Naive thymus-derived CD4-positive, alpha-beta T cell (primary cell): ENCODE data around the gene OSBPL3. TPM values are rescaled to one million over a fixed set of nuclear protein-coding genes. Genes with fewer than 3 reads are reported as not detected.

Experiments used
- ATAC-seq: fragments of 150-1000 bp; cut with Tn5 transposase; 2 replicates; pipeline ENCODE4 v1.10.0; 2021; ENCODE audit warnings: mild to moderate bottlenecking, moderate library complexity
- CTCF ChIA-PET: fragments of 350-600 bp; sonication (Branson Sonifier 250); formaldehyde crosslinking; loops from one replicate; lab custom pipeline; 2021; ENCODE audit warnings: antibody characterized with exemption; lab: Charles Lee
- POLR2A ChIA-PET: fragments of 350-600 bp; sonication (Branson Sonifier 250); formaldehyde crosslinking; loops from one replicate; lab custom pipeline; 2021; ENCODE audit warnings: antibody characterized with exemption, inconsistent platforms; lab: Charles Lee
- DNase-seq, 9 donors: peaks; one replicate each; pipeline versions ENCODE4 v3.0.0 to v3.0.0-alpha.2; 2020 to 2022; ENCODE audit warnings: mixed read lengths in 1 of 9
- H3K27ac ChIP-seq: one replicate; pipeline ENCODE4 v1.7.0; 2013; ENCODE audit warnings: mild to moderate bottlenecking, low read depth, low read length, moderate library complexity
- H3K27me3 ChIP-seq, 2 donors: one replicate each; pipeline ENCODE4 v1.7.0; 2013; ENCODE audit warnings: low read length in 2 of 2, mild to moderate bottlenecking in 2 of 2, moderate library complexity in 2 of 2; ENCODE audit not compliant: control insufficient read depth in 2 of 2, insufficient read depth in 2 of 2
- H3K36me3 ChIP-seq, 3 experiments: 1 replicate in 2 of 3; 2 replicates in 1 of 3; pipeline ENCODE4 v1.7.0; 2013; ENCODE audit warnings: low read length in 3 of 3, mild to moderate bottlenecking in 3 of 3, moderate library complexity in 1 of 3; ENCODE audit not compliant: insufficient read depth in 3 of 3, control insufficient read depth in 2 of 3
- H3K4me1 ChIP-seq, 2 donors: one replicate each; pipeline ENCODE4 v1.7.0; 2013; ENCODE audit warnings: low read length in 2 of 2, mild to moderate bottlenecking in 2 of 2, moderate library complexity in 1 of 2; ENCODE audit not compliant: control insufficient read depth in 2 of 2, insufficient read depth in 2 of 2
- H3K4me3 ChIP-seq: 2 replicates; pipeline ENCODE4 v1.7.0; 2013; ENCODE audit warnings: mild to moderate bottlenecking, low read length
- H3K9me3 ChIP-seq, 3 experiments: 1 replicate in 2 of 3; 2 replicates in 1 of 3; pipeline ENCODE4 v1.7.0; 2013; ENCODE audit warnings: low read length in 3 of 3; ENCODE audit not compliant: control insufficient read depth in 2 of 3
- H3K27ac Mint-ChIP-seq, 9 donors: one replicate each; pipeline ENCODE4 v1.8.0; 2020 to 2022; ENCODE audit warnings: mixed read lengths in 9 of 9, mild to moderate bottlenecking in 8 of 9, moderate library complexity in 5 of 9, inconsistent platforms in 2 of 9
- H3K27me3 Mint-ChIP-seq, 5 donors: one replicate each; pipeline ENCODE4 v1.8.0; 2021 to 2022; ENCODE audit warnings: mixed read lengths in 5 of 5, mild to moderate bottlenecking in 1 of 5
- H3K36me3 Mint-ChIP-seq, 5 donors: one replicate each; pipeline ENCODE4 v1.8.0; 2020 to 2022; ENCODE audit warnings: mixed read lengths in 5 of 5, mild to moderate bottlenecking in 3 of 5, inconsistent platforms in 1 of 5
- H3K4me1 Mint-ChIP-seq, 7 donors: one replicate each; pipeline ENCODE4 v1.8.0; 2020 to 2022; ENCODE audit warnings: mixed read lengths in 7 of 7, mild to moderate bottlenecking in 3 of 7, inconsistent platforms in 1 of 7
- H3K4me3 Mint-ChIP-seq, 10 donors: one replicate each; pipeline ENCODE4 v1.8.0; 2020 to 2022; ENCODE audit warnings: mild to moderate bottlenecking in 10 of 10, mixed read lengths in 10 of 10, moderate library complexity in 6 of 10, inconsistent platforms in 2 of 10
- H3K9me3 Mint-ChIP-seq, 11 donors: one replicate each; pipeline ENCODE4 v1.8.0; 2020 to 2022; ENCODE audit warnings: mixed read lengths in 11 of 11, mild to moderate bottlenecking in 4 of 11, inconsistent platforms in 1 of 11, moderate library complexity in 1 of 11
- intact Hi-C, 2 donors: fragments of 100-400 bp; cut with micrococcal nuclease; formaldehyde crosslinking; loops; one replicate each; pipeline ENCODE4 v1.15.1; 2023
- polyA plus RNA-seq, 2 donors: library from polyadenylated mRNA; unstranded; fragments of 300-500 nt; fragmentation: Illumina TruSeq; gene quantifications; one replicate each; pipeline ENCODE4 v1.2.3, GENCODE V29; 2021
- total RNA-seq, 6 experiments: library from RNA in 5 of 6; stranded (reverse) in 5 of 6; gene quantifications; 1 replicate in 5 of 6; 2 replicates in 1 of 6; pipeline ENCODE4 v1.2.3 and lab custom pipeline; 2021 to 2026

OSBPL3 gene
- total and polyA plus RNA-seq, 7 experiments from 2014 or later: 4.5 to 75.7 (median 19.2) TPM

- H3K36me3 Mint-ChIP-seq: peaks cover 0 to 17% (median 8%) of the 10 kb centered on the region in 5 donors
- Histone ChIP-seq H3K27ac (no peak overlapping the region), H3K4me3 (no peak overlapping the region), H3K27me3 (no peaks in the 10 kb centered on the region), H3K4me1 (peaks cover 5 to 59% of the 10 kb centered on the region in 2 donors), H3K36me3 (no peaks in the 10 kb centered on the region), H3K9me3 (no peaks in the 10 kb centered on the region)
- ATAC-seq (no peak), DNase-seq (no peak)
- no peaks in the 10 kb centered on the region for H3K27me3 Mint-ChIP-seq
- H3K4me1 Mint-ChIP-seq: peaks cover 11 to 59% (median 26%) of the 10 kb centered on the region in 7 donors
- intact Hi-C loops: no loop called here
- CTCF ChIA-PET: no interaction called here
- no peaks in the 10 kb centered on the region for H3K9me3 Mint-ChIP-seq
- POLR2A ChIA-PET: interaction anchor here (0.7 kb wide), 1 partner anchor 101 kb away, joined by 3 read pairs; no protein-coding TSS in a partner anchor
- no peak overlapping the region for H3K4me3 Mint-ChIP-seq
- no peak overlapping the region for H3K27ac Mint-ChIP-seq
Measured at GRCh38 chr7:24902931-24903330, 77.0 kb downstream of the OSBPL3 start.

- H3K4me1 ChIP-seq: peaks cover 0 to 53% of the 10 kb centered on the region in 2 donors
- Mint-ChIP-seq H3K27me3 (no peaks in the 10 kb centered on the region), H3K4me1 (peaks cover 11 to 62% (median 26%) of the 10 kb centered on the region in 7 donors), H3K27ac (no peak overlapping the region), H3K9me3 (no peaks in the 10 kb centered on the region), H3K36me3 (peaks cover 0 to 17% (median 8%) of the 10 kb centered on the region in 5 donors), H3K4me3 (no peak overlapping the region)
- DNase-seq: no peak
- intact Hi-C loops: no loop called here
- ATAC-seq: no peak
- no peaks in the 10 kb centered on the region for H3K36me3 ChIP-seq
- ChIA-PET CTCF (no interaction called here), POLR2A (interaction anchor here (0.7 kb wide), 1 partner anchor 101 kb away, joined by 3 read pairs; no protein-coding TSS in a partner anchor)
- H3K4me3 ChIP-seq: no peak overlapping the region
- H3K27me3 ChIP-seq: no peaks in the 10 kb centered on the region
- no peak overlapping the region for H3K27ac ChIP-seq
- H3K9me3 ChIP-seq: no peaks in the 10 kb centered on the region
Measured at GRCh38 chr7:24902276-24902675, 77.7 kb downstream of the OSBPL3 start.

DNA sequence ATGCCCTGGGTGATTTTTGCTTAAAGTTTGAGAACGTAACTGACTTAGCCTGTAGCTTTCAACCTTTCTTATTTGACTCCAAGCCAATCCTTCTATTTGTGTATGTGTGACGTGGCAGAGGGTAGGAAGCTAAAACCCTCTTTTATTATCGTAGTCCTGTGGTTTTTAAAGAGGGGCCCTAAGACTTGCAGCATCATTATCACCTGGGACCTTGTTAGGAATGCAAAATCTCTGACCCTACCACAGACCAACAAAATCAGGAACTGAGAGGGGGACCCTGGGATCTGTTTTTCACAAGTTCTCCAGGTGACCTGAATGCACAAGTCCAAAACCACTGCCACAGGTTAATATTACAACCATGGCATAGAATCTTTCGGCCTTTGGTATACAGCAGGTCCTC, 80.1 kb downstream of the OSBPL3 start:
- Histone ChIP-seq H3K4me3 (no peak overlapping the region), H3K36me3 (no peaks in the 10 kb centered on the region), H3K27me3 (no peaks in the 10 kb centered on the region), H3K9me3 (no peaks in the 10 kb centered on the region), H3K4me1 (peaks cover 0 to 36% of the 10 kb centered on the region in 2 donors), H3K27ac (no peak overlapping the region)
- no peak for DNase-seq
- ATAC-seq: no peak
- POLR2A ChIA-PET: no interaction called here
- Mint-ChIP-seq H3K36me3 (peaks cover 0 to 17% (median 6%) of the 10 kb centered on the region in 5 donors), H3K27ac (no peak overlapping the region), H3K4me3 (no peak overlapping the region), H3K9me3 (no peaks in the 10 kb centered on the region), H3K27me3 (no peaks in the 10 kb centered on the region), H3K4me1 (peaks cover 23 to 77% (median 29%) of the 10 kb centered on the region in 7 donors)
- CTCF ChIA-PET: no interaction called here
- intact Hi-C loops: no loop called here

- Histone ChIP-seq H3K27ac (no peak overlapping the region), H3K36me3 (no peaks in the 10 kb centered on the region), H3K4me1 (peaks cover 0 to 32% of the 10 kb centered on the region in 2 donors), H3K27me3 (no peaks in the 10 kb centered on the region), H3K9me3 (no peaks in the 10 kb centered on the region), H3K4me3 (no peak overlapping the region)
- Mint-ChIP-seq H3K36me3 (peaks cover 0 to 17% (median 0%) of the 10 kb centered on the region in 5 donors), H3K4me1 (peaks cover 20 to 80% (median 28%) of the 10 kb centered on the region in 7 donors), H3K9me3 (no peaks in the 10 kb centered on the region), H3K27ac (peak overlapping the region in 3 of 9 donors; percentile 26 to 46 (median 39)), H3K27me3 (no peaks in the 10 kb centered on the region), H3K4me3 (peak overlapping the region in 1 of 10 donors; percentile 21)
- DNase-seq (no peak), ATAC-seq (no peak)
- POLR2A ChIA-PET: no interaction called here
- CTCF ChIA-PET: no interaction called here
- intact Hi-C loops: no loop called here
Measured at GRCh38 chr7:24899161-24899560, 80.8 kb downstream of the OSBPL3 start.

DNA sequence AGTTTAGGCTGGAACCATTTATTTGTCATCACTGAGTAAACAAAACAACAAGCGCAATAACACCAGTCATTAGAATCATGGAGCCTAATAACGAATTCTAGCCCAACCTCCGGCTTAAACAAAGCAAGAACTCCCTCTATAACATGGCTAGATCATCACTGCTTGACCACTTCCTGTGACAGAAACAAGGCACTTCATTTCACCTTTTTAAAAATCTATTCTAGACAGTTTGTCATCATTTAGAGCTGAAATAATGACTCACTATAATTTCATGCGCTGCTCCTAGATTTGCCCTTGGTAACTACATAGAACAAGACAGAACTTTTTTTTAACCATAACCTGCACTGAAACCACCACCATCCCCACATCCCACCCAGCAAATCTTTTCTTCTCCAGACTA, 81.3 kb downstream of the OSBPL3 start:
- Mint-ChIP-seq H3K4me1 (peaks cover 20 to 82% (median 30%) of the 10 kb centered on the region in 7 donors), H3K36me3 (peaks cover 0 to 17% (median 0%) of the 10 kb centered on the region in 5 donors), H3K27ac (peak overlapping the region in 3 of 9 donors; percentile 26 to 46 (median 39)), H3K4me3 (peak overlapping the region in 2 of 10 donors; percentile 21 to 22), H3K27me3 (no peaks in the 10 kb centered on the region), H3K9me3 (no peaks in the 10 kb centered on the region)
- Histone ChIP-seq H3K27ac (no peak overlapping the region), H3K4me1 (peaks cover 0 to 32% of the 10 kb centered on the region in 2 donors), H3K27me3 (no peaks in the 10 kb centered on the region), H3K36me3 (no peaks in the 10 kb centered on the region), H3K9me3 (no peaks in the 10 kb centered on the region), H3K4me3 (no peak overlapping the region)
- CTCF ChIA-PET: no interaction called here
- peak; percentile 47 for ATAC-seq
- no peak for DNase-seq
- intact Hi-C loops: no loop called here
- POLR2A ChIA-PET: no interaction called here

DNA sequence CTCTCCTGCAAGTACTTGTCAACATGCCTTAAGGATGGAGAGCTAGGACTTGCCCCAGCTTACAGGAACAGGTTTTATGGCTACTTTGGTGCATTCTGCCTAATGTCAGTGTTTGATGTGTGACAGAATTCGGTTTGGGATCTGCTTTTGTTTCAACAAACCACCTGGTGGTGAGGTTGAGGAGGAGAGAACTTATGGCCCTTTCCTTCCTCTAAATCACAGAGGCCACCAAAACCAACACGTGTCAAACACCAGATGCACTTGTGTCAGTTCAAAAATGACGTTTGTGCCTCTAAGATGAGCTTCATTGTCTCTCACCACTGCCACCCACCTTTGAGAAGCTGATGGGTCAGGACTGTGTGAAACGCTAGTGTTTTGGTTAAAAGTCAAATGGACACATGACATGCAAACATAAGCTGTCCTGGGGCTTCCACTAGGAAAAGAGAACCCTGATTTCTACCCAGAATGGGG, 83.9 kb downstream of the OSBPL3 start:
- peaks cover 0 to 20% (median 7%) of the 10 kb centered on the region in 5 donors for H3K36me3 Mint-ChIP-seq
- H3K27me3 ChIP-seq: no peaks in the 10 kb centered on the region
- peaks cover 0 to 22% of the 10 kb centered on the region in 2 donors for H3K4me1 ChIP-seq
- no peaks in the 10 kb centered on the region for H3K9me3 ChIP-seq
- no peaks in the 10 kb centered on the region for H3K36me3 ChIP-seq
- ChIA-PET CTCF (interaction anchor here (0.7 to 1.3 kb wide), 2 partner anchors 15 to 194 kb away, joined by 3 to 4 read pairs; no protein-coding TSS in a partner anchor), POLR2A (interaction anchor here (0.5 kb wide), 1 partner anchor 81 kb away, joined by 3 read pairs; no protein-coding TSS in a partner anchor)
- no peaks in the 10 kb centered on the region for H3K27me3 Mint-ChIP-seq
- H3K4me3 ChIP-seq: no peak overlapping the region
- no peak overlapping the region for H3K27ac ChIP-seq
- H3K4me1 Mint-ChIP-seq: peaks cover 16 to 72% (median 30%) of the 10 kb centered on the region in 7 donors
- peak overlapping the region in 1 of 10 donors; percentile 8 for H3K4me3 Mint-ChIP-seq
- H3K27ac Mint-ChIP-seq: peak overlapping the region in 2 of 9 donors; percentile 36 to 54
- intact Hi-C loops: loop anchor here in 1 of 2 donors (1.0 to 2.0 kb wide), 2 partner anchors 11 to 13 kb away; no protein-coding TSS in a partner anchor
- ATAC-seq: peak; percentile 64
- no peaks in the 10 kb centered on the region for H3K9me3 Mint-ChIP-seq
- no peak for DNase-seq
